Heart left ventricle (tissue), 16 donors: ENCODE measurements around the gene INTS11. TPM values are rescaled to one million over a fixed set of nuclear protein-coding genes. Genes with fewer than 3 reads are reported as not detected.

Source experiments
- ATAC-seq, 4 donors: fragments of 200-7000 bp; cut with Tn5 transposase; one replicate each; pipeline ENCODE4 v1.9.1; 2020 to 2022; ENCODE audit warnings: moderate library complexity in 4 of 4, mild to moderate bottlenecking in 3 of 4, moderate number of reproducible peaks in 1 of 4
- DNase-seq, 5 donors: peaks; one replicate each; pipeline ENCODE4 v3.0.0-alpha.2; 2020
- H3K27ac ChIP-seq, 12 donors: fragments of 200-600 bp; sonication (generic) in 4 of 12; one replicate each; pipeline versions ENCODE4 v1.5.0 to v1.8.0; 2016 to 2022; ENCODE audit warnings: mild to moderate bottlenecking in 2 of 12
- H3K27me3 ChIP-seq, 9 donors: fragments of 200-600 bp; sonication (generic) in 2 of 9; one replicate each; pipeline versions ENCODE4 v1.5.1 to v1.8.0; 2016 to 2022; ENCODE audit warnings: mild to moderate bottlenecking in 3 of 9
- H3K36me3 ChIP-seq, 9 donors: fragments of 200-600 bp; sonication (generic) in 2 of 9; one replicate each; pipeline versions ENCODE4 v1.5.0 to v1.8.0; 2018 to 2022; ENCODE audit warnings: mild to moderate bottlenecking in 2 of 9
- H3K4me1 ChIP-seq, 12 donors: fragments of 200-600 bp; sonication (generic) in 4 of 12; one replicate each; pipeline versions ENCODE4 v1.5.0 to v1.8.0; 2016 to 2022; ENCODE audit warnings: mild to moderate bottlenecking in 3 of 12
- H3K4me3 ChIP-seq, 12 donors: fragments of 200-600 bp; sonication (generic) in 4 of 12; one replicate each; pipeline versions ENCODE4 v1.5.0 to v1.8.0; 2017 to 2022; ENCODE audit warnings: mild to moderate bottlenecking in 9 of 12, moderate library complexity in 4 of 12
- H3K9me3 ChIP-seq, 12 donors: fragments of 200-600 bp; sonication (generic) in 4 of 12; one replicate each; pipeline versions ENCODE4 v1.5.0 to v1.8.0; 2016 to 2022; ENCODE audit warnings: mild to moderate bottlenecking in 1 of 12
- CTCF ChIP-seq, 12 donors: fragments of 200-600 bp; sonication (generic) in 4 of 12; IDR thresholded peaks; one replicate each; pipeline versions ENCODE4 v1.5.0 to v1.8.0; 2018 to 2022; ENCODE audit warnings: antibody characterized with exemption in 12 of 12, mild to moderate bottlenecking in 5 of 12
- POLR2A ChIP-seq, 2 donors: fragments of 450-650 bp; IDR thresholded peaks; one replicate each; pipeline ENCODE4 v1.6.1; 2017; ENCODE audit warnings: antibody characterized with exemption in 2 of 2, mild to moderate bottlenecking in 2 of 2, moderate library complexity in 2 of 2
- WGBS, 4 donors: extraction: QIAGEN DNeasy Blood & Tissue Kit in 2 of 4; methylation state at CpG; one replicate each; pipeline versions ENCODE4 v1.1.5 to v1.1.7; 2013 to 2018; 5-methylcytosine and 5-hydroxymethylcytosine counted together
- intact Hi-C, 10 donors: fragments of 100-400 bp; cut with DNase I; formaldehyde crosslinking; loops; one replicate each; pipeline versions ENCODE4 v1.11.1 to v1.14.2; 2022
- polyA plus RNA-seq, 2 donors: library from polyadenylated mRNA; stranded (reverse); fragments of 200-250 nt; gene quantifications; one replicate each; pipeline ENCODE4 v1.2.3, GENCODE V29; 2013
- total RNA-seq, 9 donors: library from RNA; depleted of rRNA in 2 of 9; stranded (reverse); fragments of >200 nt in 2 of 9; fragmentation: NEBNext Ultra II Directional in 3 of 9; extraction: Animal tissue kit (Norgen Biotek cat#: 25700) in 3 of 9; gene quantifications; one replicate each; pipeline versions ENCODE4 v1.1.0 to v1.2.4, GENCODE V29; 2016 to 2023
- donor health status: ischemic (EF 13 %, LVEDD 7.1; RV severe dilation, severe dysfunction).
- donor health status: healthy with polysubstance abuse.
- donor health status: DM: no; HTN: yes; CAD: no.
- donor health status: DM: no; HTN: no; CAD: no.
- donor health status: ischemic (EF 25% LVEDD 6.9; RV normal size, moderate dysfunction).
- donor health status: ischemic (EF 25% LVEDD 5.7; RV mildly dilated, moderate dysfunction).
- donor health status: healthy.
- donor health status: DM: yes; HTN: yes; CAD: no.
- donor health status: ischemic (EF 35%, LVEDD 5.7; RV mildly dilated, moderate dysfunction).
- donor health status: nonischemic (EF 11% LVEDD 7.7; RV severe dilation, severe dysfunction).
- donor health status: DM: yes; HTN: yes; CAD: no.
- donor health status: PGD.
- donor health status: ischemic (EF 29% LVEDD 5.4; RV normal size, mild dysfunction).
- donor health status: nonischemic (EF 23%, LVEDD 6.1; RV moderate dilation, normal function).

Gene INTS11
- total and polyA plus RNA-seq, 11 donors = 46.8 to 117 (median 70.7) TPM

GRCh38 chr1:1333551-1334241 is 9.2 kb upstream of the INTS11 start:
- H3K36me3 ChIP-seq = peaks cover 0 to 31% (median 18%) of the 10 kb centered on the region in 9 donors
- H3K4me3 ChIP-seq = no peak overlapping the region
- 83 to 89% (median 84%) methylated on average over 26 to 36 of the region's 36 CpGs for WGBS, 4 donors
- H3K27ac ChIP-seq = no peak overlapping the region
- TF ChIP-seq POLR2A (IDR thresholded peaks at IDR 0.05) = no peak
- no peak for TF ChIP-seq CTCF (IDR thresholded peaks at IDR 0.05)
- H3K4me1 ChIP-seq = peaks cover 0 to 22% (median 8%) of the 10 kb centered on the region in 12 donors
- ATAC-seq = peak in 2 of 4 donors; percentile 2 to 3
- no peak for DNase-seq
- intact Hi-C loops = no loop called here
- no peaks in the 10 kb centered on the region for H3K9me3 ChIP-seq
- no peaks in the 10 kb centered on the region for H3K27me3 ChIP-seq

GRCh38 chr1:1332774-1333480 is 8.5 kb upstream of the INTS11 start:
- WGBS, 4 donors = 83 to 89% (median 88%) methylated on average over 28 to 48 of the region's 48 CpGs
- H3K4me1 ChIP-seq = peaks cover 0 to 29% (median 8%) of the 10 kb centered on the region in 12 donors
- DNase-seq (no peak), ATAC-seq (no peak)
- TF ChIP-seq CTCF (IDR thresholded peaks at IDR 0.05) = no peak
- no peak for TF ChIP-seq POLR2A (IDR thresholded peaks at IDR 0.05)
- H3K27ac ChIP-seq = no peak overlapping the region
- peaks cover 0 to 31% (median 18%) of the 10 kb centered on the region in 9 donors for H3K36me3 ChIP-seq
- H3K9me3 ChIP-seq = no peaks in the 10 kb centered on the region
- intact Hi-C loops = no loop called here
- no peaks in the 10 kb centered on the region for H3K27me3 ChIP-seq
- H3K4me3 ChIP-seq = no peak overlapping the region

GRCh38 chr1:1332031-1332755 is 7.7 kb upstream of the INTS11 start:
- H3K27ac ChIP-seq = no peak overlapping the region
- DNase-seq = no peak
- intact Hi-C loops = no loop called here
- TF ChIP-seq CTCF (IDR thresholded peaks at IDR 0.05) (no peak), POLR2A (IDR thresholded peaks at IDR 0.05) (no peak)
- peaks cover 0 to 34% (median 22%) of the 10 kb centered on the region in 9 donors for H3K36me3 ChIP-seq
- no peak for ATAC-seq
- H3K4me1 ChIP-seq = peaks cover 0 to 37% (median 9%) of the 10 kb centered on the region in 12 donors
- H3K4me3 ChIP-seq = no peak overlapping the region
- 76 to 87% (median 87%) methylated on average over 10 to 57 of the region's 57 CpGs for WGBS, 4 donors
- no peaks in the 10 kb centered on the region for H3K9me3 ChIP-seq
- H3K27me3 ChIP-seq = no peaks in the 10 kb centered on the region
